Myocyte (in vitro differentiated cells): ENCODE measurements around the gene APBA1. TPM values are rescaled to one million over a fixed set of nuclear protein-coding genes. Genes with fewer than 3 reads are reported as not detected.
"Not testable (repeated sequence)": the region's sequence is repeated elsewhere in the genome, so short reads cannot be mapped to it uniquely, and the experiment has no call there.

ENCODE experiments used
- DNase-seq: peaks from one replicate; pipeline ENCODE4 v3.0.0-alpha.2; 2012; ENCODE audit warnings: low read depth
- total RNA-seq: library from RNA; depleted of rRNA; stranded (reverse); fragments of >200 nt; gene quantifications from 2 replicates; pipeline ENCODE4 v1.2.3, GENCODE V29; 2014

APBA1 gene
- total RNA-seq, 1 donor from 2014 or later = 4.0 TPM

DNA sequence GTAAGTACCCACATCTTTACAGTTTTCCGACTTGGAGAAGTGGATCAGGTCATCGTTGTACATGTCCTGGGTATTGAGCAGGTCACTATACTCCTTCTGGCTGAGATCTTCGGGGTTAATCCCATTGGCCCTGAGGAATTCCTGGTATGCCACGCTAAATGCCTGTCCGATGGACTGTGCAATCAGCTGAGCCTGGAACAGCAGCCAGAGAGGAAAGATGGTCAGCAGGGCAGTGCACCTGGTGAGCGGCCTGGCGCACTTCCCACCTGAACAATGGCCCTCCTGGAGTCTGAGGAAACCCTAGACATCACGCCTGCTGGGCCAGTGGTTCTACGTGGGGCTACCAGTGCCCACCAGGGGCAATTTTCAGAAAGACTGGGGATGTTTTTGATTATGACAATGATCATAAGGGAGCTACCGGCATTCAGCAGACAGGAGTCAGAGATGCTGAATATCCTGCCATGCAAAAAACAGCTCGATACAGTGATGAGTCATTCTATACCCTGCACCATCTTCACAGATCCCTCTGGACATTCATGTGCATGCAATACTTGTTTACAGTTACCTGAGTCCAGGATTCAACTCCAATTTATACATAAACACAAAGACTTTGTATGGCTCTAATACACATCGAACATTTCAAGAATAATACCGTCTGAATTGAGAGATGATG, 219.9 kb downstream of the APBA1 start:
- DNase-seq = no peak

DNA sequence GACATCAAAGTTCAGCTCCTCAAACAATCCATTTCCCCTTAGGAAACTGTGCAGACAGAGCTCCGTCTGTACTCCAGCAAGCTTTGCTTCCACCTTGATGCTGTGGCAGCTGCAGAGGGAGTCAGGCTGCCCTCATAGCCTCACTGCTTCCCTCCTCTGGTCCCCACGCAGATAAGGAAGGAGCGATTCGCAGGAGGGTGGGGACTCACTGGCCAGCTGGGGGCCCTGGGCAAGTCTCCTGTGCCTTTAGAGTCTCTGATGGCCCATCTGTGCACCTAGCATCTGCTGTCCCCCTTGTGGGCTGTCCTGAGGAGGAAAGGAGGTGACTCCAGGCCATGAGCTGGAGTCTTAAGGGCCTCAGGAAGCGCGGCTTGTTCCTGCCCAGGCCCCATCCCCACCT, 225.7 kb downstream of the APBA1 start:
- DNase-seq = no peak

DNA sequence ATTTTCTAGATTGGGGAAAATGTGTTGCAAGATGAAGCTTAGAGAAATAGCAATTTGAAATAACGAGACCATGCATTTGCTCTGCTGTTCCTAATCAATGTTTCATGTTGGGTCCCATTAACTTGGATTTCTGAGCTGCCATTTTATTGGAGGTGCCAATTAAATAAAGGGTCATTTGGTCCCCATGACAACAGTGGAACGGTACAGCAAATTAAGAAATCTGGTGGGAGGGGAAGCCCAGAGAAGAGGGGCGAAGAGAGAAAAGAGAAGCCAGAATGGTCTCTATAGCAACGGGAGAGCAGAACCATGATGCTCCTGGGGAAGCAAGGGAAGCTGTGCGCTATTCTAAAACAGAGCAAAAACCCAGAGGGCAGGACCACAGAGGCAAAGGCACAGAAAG, 226.9 kb downstream of the APBA1 start:
- DNase-seq = no peak

DNA sequence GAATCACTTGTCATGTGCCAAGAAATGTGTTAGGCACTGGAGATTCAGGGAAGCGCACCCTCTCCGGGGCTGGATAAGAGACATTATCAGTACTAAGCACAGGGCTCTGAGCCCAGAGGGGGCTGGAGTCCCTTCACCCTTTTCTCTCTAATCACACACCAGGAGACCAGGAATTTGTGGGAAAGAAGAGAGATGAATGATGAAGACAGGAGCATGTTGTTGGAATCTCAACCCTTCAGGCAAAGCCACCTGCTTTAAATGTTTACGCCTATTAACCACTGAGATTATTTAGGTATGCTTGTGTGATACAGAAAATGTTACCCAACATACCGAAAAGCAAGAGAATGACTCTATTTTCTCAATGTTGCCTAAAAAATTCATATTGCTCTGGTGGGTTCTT, 227.4 kb downstream of the APBA1 start:
- DNase-seq = no peak

DNA sequence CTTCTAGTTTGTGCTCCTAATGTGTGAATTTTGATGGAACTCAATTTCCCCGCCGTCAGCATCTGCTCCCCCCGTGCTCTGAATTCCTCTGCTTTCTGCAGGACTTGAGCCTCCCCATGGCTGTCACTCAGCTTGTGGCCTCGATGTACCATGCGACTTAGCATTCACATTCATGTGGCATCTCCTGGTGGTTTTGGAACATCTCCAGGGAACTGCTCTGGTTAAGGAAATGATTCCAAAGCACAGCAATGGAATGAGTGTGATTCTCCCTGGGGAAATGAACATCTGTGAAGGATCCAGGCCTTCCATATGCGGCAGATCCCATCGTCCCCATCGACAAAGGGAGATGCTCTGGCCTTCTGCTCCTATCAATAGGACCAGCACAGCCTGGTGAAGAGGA, 228.2 kb downstream of the APBA1 start:
- DNase-seq = peak; percentile 95

DNA sequence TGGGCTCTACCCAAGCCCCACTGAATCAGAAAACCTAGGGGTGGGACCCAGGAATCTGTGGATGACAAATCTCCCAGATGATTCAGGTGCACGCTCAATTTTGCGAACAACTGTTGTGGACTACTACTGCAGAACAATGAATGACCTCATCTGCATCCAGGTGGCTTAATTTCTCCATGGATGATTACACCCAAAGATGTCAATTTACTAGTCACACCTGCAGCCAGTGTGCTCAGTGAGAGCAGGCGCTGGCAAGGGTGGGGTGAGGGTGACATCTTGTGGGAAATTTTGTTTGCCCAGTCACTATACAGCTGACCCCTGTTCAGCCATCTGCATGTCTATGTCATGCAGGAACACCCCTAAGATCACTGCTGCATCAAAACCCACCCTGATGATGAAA, 229.0 kb downstream of the APBA1 start:
- DNase-seq = no peak

DNA sequence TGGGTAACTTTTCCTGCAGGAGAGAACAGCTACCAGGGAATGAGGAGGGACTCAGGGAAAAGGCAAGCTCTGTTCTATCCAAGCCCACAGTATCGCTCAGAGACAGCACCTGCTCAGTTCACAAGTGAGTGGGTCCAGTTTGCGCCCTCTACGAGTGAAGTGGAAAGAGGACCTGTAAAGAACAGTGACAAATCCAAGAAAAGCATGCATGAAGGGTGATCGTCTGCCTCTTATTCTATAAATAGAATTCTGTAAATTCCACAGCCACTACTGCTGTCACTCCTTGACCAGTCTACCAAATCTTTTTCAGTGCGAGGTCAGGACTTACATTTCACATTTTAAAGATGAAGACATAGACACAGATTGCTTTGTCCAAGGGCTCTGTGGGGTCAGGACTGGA, 229.7 kb downstream of the APBA1 start:
- no peak for DNase-seq

DNA sequence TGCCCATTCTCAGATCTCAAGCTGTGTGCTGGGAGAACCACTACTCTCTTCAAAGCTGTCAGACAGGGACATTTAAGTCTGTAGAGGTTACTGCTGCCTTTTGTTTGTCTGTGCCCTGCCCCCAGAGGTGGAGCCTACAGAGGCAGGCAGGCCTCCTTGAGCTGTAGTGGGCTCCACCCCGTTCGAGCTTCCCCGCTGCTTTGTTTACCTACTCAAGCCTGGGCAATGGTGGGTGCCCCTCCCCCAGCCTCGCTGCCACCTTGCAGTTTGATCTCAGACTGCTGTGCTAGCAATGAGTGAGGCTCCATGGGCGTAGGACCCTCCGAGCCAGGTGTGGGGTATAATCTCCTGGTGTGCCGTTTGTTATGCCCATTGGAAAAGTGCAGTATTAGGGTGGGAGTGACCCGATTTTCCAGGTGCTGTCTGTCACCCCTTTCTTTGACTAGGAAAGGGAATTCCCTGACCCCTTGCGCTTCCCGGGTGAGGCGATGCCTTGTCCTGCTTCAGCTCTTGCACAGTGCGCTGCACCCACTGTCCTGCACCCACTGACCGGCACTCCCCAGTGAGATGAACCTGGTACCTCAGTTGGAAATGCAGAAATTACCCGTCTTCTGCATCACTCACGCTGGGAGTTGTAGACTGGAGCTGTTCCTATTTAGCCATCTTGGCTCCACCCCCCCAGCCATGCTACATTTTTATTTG, 231.8 kb downstream of the APBA1 start:
- DNase-seq = not testable (repeated sequence)

DNA sequence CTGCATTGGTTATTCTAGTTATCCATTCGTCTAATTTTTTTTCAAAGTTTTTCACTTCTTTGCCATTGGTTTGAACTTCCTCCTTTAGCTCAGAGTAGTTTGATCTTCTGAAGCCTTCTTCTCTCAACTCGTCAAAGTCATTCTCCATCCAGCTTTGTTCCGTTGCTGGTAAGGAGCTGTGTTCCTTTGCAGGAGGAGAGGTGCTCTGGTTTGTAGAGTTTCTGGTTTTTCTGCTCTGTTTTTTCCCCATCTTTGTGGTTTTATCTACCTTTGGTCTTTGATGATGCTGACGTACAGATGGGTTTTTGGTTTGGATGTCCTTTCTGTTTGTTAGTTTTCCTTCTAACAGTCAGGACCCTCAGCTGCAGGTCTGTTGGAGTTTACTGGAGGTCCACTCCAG, 232.5 kb downstream of the APBA1 start:
- not testable (repeated sequence) for DNase-seq

DNA sequence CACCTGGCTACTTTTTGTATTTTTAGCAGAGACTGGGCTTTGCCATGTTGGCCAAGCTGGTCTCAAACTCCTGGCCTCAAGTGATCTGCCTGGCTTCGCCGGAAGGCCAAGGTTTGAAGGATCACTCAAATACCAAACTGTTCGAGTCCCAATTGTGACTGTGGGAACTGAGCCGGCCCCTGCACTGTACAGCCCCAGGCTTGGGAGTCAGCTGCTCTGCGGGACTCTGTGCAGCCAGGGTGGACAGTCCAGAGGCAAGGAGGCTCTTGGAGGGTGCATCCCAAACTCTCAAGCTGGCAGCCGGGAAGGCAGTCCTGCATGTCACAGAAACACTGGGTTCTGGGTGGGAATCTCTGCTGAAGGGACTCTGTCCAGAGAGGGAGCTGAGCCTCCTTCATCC, 238.2 kb downstream of the APBA1 start:
- no peak for DNase-seq

DNA sequence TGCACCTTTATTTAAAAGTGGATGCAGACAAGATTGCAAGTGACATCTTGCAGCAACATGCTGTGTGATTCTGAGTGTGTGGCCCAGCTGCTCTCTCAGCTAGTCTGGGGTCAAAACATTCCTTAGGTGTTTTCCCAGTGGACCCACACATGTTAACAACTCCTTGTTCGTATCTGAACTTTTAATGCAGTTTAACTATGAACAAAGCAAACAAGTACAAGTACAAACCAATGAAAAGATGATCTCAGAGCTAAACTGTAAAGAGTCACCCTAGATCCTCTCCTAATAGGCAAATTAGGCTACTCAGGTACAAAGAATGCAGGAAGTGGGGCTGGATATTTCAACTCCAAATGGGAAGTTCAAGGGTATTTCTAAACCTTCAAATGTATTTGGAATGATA, 238.8 kb downstream of the APBA1 start:
- no peak for DNase-seq

DNA sequence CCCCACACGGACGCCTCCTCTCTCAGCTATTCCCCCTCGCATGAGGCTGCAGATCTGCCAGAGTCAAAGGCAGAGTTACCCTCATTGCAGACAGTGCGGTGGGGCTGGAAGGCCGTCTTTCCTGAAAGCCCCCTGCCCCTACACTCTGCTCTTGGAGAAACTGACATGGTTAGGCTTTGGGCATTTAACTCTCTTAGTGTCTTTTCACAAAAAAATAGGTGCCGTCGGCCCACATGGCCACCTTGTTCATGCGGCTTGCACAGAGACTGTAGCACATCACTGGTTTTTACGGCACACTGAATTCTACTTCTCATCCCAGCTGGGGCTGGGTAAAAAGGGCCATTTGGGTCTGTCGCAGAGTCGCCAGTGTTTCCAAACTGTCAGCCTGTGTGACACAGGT, 239.5 kb downstream of the APBA1 start:
- DNase-seq = no peak

DNA sequence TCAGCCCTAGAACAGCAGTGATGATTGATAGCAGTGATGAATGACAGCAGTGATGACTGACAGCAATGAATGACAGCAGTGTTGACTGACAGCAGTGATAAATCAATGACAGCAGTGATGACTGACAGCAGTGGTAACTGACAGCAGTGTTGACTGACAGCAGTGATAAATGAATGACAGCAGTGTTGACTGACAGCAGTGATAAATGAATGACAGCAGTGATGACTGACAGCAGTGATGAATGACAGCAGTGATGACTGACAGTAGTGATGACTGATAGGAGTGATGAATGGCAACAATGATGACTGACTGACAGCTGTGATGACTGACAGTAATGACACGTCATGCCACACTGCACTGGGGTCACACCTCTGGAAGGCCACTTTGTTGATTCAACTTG, 240.4 kb downstream of the APBA1 start:
- no peak for DNase-seq

DNA sequence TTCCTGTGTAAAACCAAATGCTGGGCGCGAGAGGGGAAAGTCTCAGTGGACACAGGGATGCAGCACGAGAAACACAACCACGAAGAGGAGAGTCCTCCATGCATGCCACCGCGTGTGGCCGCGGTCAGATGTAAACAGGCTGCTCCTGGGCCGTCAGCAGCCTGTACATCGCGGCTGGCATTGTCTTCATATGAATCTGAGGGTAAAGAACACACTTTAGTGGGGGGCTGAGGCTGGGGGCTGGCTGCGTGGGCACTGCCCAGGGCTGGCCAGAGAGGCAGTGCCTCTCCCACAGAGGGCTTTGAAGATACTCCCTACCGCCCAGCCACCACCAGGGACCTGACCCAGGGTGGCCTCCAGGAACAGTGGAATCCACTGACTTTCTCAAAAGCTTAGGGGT, 241.0 kb downstream of the APBA1 start:
- DNase-seq = no peak

DNA sequence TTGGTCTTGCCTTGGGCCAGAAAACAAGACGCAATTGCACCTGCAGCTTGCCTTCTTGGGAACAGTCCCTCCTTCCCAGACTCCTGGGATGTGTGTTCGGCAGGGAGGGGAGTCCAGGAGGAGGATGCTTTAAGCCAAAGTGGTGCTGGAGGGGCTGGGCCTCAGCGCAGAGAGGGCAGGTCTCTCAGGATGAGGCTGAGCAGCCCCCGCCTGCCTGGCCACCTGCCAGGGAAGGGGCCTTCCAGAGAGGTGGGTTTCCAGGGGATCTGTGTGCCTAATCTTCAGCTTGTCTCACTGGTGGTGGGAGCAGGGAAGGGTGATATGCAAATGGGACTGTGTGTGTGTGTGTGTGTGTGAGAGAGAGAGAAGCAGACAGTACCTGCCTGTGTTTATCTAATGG, 242.0 kb downstream of the APBA1 start:
- no peak for DNase-seq

DNA sequence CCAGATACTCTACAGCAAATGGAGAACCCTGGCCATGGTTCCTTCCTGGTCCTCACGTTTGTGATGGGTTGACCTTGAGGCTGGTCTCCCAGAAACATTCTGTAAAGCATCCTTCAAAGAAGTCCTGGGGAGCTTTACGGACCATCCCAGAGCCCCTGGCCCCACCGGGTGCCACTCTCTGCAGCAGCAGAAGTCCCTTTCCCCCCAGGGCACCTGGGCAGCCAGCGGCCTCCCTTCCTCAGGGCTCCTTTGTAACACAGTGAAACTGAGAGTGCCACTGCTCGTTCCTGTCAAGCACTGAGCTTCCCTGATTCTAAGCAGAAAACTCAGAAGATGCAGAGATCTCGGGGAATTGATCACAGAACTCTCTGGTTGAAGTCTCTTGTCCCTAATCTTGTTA, 242.9 kb downstream of the APBA1 start:
- DNase-seq = no peak

DNA sequence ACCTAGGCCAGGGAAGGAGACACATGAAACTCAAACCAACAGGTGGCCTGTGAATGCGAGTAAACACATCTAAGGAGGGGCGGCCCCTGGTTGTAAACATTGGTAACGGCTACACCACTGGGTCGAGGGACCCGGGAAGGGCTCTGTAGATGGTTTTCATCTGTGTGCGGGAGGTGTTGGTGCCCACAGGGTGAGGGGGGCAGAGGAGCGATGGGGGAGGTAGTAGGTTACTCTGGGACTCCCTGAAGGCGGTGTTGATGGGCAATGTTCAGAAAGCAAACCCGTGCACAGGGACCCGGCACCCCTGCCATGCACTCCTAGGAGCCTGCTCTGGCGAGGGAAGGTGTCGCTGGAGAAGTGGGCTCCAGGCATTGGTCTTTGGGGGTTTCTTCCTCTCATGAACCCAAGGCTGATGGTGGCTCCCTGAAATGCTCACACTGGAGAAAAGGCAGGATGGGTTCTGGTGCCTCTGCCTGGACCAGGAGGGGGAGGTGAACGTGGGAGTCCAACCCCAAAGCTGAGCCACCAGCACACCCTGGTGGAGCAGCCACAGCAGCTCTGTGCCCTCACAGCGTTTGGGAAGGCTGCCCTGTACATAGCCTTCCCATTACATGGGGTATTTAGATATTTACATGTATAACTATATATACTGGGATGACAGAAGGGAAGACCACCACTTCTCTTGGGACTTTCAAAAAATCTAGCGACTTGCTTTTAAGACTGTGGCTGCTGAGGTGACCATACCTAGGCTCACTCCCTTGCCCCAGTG, 244.0 kb downstream of the APBA1 start:
- DNase-seq = no peak

DNA sequence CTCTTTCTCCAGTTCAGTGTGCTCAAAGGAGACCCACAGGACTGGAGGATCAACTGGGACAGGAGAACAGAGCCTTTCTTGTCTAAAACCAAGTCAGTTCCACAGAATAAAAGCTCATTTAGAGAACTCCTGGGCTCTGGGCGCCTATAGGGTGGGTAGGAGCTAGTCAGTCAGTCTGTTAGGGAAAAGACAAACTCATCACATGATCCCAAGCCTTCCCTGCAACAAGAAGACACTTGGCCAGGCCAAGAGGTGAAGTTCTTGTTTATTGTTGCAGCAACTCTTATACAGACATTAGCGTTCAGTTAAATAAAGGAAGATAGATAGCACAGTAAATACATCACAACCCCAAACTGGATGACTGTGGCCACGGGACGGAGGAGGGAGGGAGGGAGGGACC, 244.9 kb downstream of the APBA1 start:
- DNase-seq = no peak

DNA sequence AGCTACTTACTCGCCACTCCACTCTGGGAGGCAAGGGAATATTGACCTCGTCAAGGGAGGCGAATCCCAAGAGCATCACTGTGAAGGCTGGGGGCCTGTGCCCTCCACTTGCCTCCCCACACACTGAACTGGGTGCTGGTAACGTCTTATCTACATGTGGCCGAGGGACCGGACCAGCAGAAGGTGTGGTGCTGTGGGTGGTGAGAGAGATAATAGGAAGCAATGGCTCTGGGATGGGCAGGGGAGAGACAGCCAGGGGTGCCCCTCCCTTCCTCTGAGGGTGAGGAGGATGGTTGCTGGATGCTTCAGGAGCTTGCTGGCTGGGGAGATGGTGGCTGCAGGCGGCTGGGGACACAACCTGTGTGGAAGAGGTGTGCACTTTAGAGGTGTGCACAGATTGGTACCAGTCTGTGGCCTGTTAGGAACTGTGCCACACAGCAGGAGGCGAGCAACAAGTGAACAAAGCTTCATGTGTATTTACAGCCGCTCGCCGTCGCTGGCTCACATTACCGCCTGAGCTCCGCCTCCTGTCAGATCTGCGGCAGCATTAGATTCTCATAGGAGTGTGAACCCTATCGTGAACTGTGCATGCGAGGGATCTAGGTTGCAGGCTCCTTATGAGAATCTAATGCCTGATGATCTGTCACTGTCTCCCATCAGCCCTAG, 246.9 kb downstream of the APBA1 start:
- no peak for DNase-seq

DNA sequence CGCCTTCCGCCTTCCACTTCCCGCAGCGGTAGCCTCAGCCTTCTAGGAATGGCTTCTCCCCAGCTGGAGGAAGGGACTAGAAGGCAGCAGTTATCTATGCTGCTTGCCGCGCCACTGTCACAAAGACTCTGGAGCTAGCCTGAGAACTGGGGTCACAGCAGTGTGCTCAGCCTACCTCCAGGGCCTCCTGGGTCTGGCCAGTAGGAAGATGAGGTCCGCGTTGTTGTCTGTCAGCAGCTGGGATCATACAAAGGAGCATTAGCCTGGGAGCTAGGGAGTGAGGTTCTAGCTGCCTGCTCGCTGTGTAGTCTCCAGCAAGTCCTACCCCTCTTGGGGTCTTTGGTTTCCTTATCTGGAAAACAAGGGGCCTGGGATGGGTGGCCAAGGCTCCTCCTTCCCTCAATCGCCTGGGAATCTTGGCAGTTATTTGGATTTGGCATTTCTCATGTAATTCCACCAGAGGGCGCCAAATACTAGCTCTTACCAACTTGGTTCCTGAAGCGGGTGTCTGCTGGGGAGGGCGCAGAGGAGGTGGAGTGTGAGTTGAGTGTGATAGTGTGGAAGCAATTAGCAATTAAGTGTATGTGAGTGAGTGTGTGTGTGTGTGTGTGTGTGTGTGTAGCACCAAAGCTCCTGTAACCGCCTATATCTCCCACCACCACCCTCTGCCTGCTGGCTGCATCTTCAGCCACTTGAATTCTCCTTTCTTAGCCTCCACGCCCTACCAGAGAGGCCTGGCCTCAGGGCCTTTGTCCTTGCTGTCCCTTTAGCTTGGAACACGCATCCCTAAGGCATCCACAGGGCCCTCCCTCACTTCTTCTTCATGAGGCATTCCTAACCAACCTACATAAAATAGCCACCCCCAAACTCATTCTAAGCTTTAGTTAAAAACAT, 250.0 kb downstream of the APBA1 start:
- peak; percentile 75 for DNase-seq
